Kasumi-1 (cell line): Measurements from ENCODE around the gene EAF1.
A peak's percentile ranks its signal among the peaks of the same experiment; 100 is the strongest.
"Not testable (repeated sequence)": the region's sequence is repeated elsewhere in the genome, so short reads cannot be mapped to it uniquely, and the experiment has no call there.

Experiments used
- DNase-seq, 2 experiments: peaks; one replicate each; lab custom pipeline; 2025; lab: John Stamatoyannopoulos, UW

The EAF1 gene

DNA sequence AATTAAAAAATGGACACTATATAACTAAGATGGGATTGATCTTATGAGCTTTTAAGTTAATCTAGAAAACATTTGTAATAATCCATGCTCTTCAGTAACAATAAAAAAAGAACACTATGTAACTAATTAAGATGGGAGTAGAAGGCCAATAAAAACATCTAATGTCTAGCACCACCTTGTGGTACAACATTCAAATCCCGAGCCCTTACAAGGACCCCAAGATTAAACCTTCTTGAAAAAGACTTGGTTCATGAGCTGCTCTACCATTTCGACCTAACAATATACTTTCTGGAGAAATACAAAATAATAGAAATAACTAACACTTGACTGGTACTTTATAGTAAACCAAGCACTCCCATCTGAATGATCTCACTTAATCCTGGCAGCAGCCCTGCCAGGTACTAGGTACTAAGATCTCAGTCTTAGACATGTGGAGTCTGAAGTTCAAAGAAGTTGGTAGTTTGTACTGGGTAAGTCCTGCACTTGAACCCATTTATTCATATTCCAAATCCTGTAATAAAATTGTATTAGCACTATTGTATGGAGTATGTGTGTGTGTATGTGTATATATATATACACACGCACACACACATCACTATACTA lies 21.8 kb upstream of the EAF1 start:
- peak; percentile 74 to 84 for DNase-seq

DNA sequence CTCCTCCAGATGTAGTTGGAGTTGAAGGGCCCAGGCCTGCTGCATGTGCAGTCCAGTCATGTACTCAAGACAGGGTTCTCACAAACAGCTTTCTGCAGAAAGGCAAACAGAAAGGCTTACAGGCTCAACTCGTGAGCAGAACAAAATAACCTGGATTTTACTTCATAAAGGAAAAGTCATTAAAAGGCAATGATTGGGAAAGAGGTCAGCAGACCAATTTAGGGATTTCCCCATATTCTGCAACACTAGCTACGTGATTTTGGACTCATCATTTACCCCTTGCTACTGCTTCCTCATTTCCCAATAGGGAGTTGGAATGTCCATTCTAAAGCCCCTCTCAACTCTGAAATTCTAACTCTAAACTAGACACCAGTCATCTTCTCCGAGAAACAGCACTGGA lies 18.2 kb upstream of the EAF1 start:
- no peak for DNase-seq

DNA sequence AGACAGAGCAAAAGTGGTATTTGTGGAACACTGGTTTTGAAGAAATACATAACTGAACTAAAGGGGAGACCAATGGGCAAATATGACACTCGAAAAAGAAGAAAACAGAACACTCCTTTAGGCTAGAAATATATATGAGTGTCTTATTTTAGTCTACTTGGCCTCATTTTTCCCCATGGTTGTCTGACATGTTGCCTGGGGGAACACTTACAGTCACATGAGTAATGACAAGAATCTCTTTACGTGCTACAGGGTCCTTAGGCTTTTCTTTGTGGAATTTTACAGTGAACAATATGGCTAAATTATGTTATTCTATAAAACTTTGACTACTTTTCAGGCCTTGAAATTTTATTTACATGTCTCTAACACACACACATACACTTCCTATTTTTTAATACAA lies 17.6 kb upstream of the EAF1 start:
- DNase-seq = no peak

DNA sequence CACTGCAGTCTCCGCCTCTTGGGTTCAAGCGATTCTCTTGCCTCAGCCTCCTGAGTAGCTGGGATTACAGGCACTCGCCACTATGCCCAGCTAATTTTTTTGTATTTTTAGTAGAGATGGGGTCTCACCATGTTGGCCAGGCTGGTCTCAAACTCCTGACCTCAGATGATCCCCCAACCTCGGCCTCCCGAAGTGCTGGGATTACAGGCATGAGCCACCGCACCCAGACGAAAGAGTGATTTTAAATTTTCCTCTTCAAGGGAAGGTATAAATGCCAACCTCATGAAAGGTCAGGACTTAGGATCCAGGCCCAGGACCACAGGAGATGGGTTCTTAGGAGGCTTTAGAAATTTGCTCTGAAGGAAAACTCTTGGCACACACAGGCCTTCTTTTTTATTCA lies 16.4 kb upstream of the EAF1 start:
- DNase-seq = not testable (repeated sequence)

DNA sequence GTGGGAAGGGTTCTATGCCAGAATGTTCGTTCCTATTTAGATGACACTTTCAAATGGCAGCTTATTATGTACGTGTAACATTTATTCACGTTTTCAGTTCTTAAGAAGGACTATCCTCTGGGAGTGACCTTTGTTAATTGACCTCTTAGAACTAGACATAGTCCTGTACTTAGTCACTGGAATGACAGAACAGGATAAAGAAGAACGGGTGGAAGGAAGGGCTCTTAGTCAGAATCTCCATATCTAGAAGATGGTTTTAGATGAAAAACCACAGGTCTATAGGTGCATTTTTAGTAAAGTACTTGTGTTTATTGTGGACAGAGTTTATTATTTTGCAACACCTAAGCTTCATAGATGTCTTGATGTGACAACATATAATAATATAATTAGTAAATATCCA lies 6.5 kb upstream of the EAF1 start:
- no peak for DNase-seq

DNA sequence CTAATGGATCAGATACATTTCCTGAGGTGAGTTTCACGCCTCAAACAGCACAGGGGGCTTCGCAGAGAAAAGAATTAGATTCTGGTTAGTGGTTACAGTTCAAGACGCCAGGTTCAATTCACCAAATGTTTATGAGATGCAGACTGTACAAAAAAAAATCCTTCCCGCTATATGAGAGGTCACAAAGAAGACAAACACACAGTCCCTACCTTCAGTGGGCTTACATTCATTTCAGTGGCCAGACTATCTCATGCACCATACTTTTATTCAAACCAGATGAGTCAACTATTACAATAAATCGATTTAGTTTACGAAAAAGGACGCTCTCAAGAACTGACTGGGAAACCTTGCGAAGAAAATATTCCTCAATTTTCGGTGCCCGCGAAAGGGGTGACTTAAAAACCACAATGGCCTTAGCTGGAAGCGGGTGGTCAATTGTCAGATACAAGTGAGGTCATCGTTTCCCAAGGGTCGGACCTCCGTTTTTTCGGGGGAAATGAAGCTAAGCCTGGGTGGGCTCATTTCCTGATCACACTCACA lies 749 bp upstream of the EAF1 start:
- DNase-seq = no peak

DNA sequence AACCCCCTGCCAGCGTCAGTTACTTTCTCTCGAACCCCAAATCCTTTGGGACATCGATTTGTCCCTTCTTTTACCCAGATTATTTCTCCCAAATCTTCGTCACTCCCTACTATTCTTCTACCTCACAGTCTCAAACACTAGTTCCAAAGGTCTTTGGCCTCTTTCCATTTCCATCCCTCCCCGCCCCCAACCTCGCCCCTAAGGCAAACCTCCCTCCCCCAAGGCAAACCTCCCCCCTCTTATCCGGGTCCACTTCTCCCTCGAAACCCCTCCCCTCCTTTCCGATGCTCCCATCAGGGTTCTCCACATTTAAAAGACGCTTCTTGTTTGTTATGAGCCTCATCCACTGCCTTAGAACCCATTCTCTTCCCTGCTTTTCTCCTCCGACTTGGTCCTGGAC lies 583 bp downstream of the EAF1 start:
- no peak for DNase-seq

DNA sequence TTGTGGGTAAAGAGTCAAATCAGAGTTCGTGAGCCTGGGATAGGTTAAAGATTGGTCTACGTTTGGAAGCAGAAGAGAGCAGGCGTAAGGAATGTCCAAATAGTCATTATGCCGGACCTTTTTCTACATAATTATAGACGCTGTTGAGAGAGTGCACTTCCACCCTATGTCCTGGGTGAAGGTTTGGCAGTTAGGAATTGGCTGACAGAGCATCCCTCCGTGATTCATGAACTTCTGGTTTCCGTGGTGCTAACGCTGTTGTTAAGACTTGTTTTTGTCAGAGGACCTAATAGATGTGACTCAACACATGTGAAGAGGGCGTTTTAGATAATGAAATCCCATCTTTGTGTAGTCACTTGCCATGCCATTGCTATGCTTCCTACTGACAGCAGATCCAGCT lies 1.1 kb downstream of the EAF1 start:
- peak; percentile 6 to 15 for DNase-seq

DNA sequence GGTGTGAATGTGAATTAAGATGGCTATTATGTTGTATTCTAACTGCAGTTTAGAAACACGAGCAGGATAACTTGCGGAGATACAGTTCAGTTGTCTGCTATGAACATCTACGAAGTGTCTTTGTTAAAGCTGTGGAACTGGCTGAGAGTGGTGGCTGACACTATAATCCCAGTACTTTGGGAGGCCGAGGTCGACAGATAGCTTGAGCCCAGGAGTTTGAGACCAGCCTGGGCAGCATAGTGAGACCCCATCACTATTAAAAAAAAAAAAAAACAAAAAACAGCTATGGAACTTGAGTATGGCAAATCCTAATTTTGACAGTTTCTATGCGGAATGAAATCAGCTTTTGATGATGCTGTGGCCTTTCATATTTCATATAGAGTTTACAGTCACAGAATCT lies 1.7 kb downstream of the EAF1 start:
- no peak for DNase-seq

DNA sequence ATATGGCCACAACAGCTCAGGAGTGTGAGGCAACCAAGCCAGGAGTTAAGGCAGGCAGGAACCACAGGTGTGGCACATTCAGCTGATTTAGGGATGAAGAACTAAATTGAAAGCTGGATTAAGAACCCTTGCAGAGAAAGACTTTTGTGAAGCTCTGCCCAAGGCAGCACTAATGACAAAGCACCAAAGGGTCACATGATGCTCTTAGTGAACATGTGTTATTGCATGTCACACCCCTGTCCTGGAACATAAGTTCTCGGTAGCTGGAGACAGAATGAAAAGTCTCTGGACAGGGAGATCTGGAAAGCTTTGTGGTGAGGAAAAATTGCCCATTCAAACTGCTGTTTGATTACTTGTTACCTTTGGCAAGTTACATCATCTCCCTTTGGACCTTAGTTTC lies 3.2 kb downstream of the EAF1 start:
- DNase-seq = no peak

DNA sequence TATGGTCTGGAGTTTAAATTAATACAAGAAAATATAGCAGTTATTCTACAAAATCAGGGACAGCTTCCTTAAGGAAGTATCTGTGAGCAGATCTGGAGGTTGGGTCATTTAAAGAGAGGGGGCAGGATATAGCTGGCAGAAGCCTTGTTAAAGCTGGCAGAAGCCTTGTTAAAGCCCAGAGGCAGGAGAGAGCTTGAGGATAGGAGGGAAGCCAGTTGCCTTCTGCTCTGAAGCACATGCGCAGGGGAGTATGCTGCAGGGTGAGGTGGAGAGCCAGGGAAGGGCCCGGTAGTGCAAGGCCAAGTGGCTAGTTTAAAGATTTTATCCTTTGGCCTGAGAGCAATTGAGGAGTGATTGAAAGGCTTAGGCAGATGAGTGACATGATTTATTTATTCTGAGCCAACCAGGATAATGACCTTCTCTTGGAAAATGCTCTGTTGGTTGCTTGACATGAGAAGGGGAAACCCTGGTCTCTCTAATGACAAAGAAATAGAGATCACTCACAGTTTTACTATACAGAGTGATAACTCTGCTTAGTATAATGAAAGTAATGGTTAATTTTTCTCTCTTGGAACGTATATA lies 3.9 kb downstream of the EAF1 start:
- no peak for DNase-seq

DNA sequence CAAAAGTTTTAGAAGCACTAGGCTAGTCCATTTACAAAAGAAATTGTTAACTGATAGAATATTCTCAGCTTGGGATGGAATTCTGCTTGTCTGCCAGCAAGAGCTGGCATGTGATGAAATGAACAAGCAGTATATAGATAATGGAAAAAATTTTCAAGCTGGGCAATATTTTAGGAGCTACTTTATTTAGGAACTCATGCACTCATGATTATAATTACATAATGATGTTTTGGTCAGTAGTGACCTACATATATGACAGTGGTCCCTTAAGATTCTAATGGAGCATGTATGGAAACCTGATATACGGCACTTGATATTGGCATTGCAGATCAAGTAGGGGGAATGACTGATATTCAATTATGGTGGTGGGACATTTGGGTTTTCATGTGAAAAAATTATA lies 6.1 kb downstream of the EAF1 start:
- no peak for DNase-seq

DNA sequence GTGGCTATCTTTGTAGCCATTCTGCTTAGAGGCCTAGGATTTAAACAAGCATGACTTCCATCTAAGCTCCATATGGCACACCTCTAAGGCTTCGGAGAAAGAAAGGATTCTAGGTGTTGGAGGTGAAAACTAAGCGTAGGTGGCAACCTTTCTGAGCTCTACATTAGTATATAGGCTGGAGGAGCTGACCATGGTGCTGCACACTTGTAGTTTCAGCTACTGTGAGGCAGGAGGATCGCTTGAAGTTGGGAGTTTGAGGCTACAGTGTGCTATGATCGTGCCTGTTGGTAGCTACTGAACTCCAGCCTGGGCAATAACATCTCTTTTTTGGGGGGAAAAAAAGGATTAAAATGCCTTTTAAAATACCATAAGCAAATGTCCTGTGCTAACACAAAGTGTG lies 7.4 kb downstream of the EAF1 start:
- peak; percentile 31 to 33 for DNase-seq

DNA sequence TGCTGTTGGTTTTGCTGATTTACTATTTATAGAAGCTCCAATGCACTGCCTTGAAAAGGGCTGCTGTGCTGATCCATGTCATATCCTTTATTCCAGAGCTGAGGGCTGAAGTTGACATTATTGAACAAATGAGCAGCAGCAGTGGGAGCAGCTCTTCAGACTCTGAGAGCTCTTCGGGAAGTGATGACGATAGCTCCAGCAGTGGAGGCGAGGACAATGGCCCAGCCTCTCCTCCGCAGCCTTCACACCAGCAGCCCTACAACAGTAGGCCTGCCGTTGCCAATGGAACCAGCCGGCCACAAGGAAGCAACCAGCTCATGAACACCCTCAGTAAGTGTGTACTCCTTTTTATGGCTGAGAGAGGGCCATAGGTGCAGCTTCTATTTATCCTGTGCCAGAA lies 8.8 kb downstream of the EAF1 start:
- no peak for DNase-seq

DNA sequence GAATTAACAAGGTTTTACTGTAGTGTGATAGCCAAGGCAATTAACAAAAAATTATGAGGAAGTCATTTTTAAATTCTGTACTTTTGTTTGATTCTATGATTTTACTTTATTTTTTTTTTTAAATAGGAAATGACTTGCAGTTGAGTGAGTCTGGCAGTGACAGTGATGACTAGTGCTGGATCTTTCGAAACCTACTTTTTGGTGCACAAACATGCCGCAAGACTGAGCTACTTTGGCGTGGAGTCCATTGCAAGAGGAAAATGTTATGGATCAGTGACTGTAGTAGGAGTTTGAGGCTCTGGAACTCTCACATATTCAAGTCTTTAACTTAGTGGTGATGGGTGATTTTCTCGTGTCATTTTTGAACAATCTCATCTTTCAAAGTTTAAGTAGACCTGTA lies 11.6 kb downstream of the EAF1 start:
- no peak for DNase-seq

DNA sequence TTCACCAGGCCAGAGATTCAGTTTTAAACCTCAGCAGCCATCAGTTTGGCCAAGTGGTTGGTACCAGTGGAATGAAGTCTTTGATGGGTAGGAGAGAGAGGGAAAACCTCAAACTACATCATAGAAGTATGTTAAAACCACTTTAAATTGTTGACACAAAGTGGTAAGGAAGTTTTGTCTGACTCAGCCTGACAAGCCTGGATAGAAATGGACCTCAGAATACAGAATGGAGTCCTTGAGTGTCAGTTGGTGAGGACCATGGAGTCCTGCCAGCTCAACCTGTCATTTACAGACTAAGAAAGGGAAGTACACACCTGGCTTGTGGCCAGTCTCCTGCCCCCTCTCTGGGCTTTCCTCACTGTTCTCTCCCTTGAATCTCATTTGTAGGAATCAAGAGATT lies 12.1 kb downstream of the EAF1 start:
- DNase-seq = no peak

DNA sequence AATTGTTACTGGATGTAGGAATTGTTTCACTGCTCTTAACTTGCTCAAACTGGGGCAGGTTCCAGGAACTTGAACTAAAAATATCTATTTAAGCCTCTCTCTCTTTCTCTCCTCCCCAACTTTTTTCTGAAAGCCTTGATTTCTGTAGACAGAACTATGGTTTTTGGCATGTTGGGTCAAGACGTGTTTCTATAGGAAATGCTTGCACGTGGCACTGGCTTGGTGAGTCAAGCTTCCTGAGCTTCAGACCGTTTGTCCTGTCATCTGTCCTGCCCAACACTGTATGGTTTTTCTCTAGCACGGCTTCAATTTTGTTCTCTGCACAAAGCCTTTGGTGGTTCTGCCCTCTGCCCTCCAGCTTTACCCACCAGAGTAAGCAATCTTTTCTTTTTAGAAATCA lies 13.5 kb downstream of the EAF1 start:
- DNase-seq = peak; percentile 34 to 47

DNA sequence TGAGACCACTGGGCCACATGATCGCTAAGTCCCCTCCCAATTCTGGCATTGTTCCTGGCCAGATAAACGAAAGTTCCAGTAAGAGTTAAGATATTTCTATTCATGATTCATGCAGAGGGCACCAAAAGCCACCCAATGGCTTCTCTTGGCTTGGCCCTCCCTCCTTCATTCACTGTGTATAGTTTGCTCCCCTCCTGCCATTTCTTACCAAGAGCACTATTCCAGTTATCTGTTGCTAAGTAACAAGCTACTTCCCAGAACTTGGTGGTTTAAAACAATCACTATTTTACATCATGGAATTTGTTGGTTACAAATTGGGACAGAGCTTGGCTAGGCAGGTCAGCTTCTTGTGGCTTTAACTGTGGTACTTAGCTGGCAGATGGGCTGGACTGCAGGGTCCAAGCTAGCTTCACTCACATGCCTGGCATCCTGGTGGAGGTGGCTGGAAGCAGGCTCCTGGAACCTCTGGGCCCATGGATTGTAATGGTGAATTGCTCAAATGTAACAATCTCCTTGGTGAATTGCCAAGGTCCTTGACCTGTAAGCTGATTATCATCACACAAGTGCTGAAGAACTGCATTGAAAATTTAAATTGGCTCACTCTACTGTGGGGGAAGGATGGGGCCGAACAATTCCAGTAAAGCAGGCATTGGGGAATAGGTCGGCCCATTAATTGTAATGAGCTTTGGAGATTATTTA lies 16.6 kb downstream of the EAF1 start:
- no peak for DNase-seq

DNA sequence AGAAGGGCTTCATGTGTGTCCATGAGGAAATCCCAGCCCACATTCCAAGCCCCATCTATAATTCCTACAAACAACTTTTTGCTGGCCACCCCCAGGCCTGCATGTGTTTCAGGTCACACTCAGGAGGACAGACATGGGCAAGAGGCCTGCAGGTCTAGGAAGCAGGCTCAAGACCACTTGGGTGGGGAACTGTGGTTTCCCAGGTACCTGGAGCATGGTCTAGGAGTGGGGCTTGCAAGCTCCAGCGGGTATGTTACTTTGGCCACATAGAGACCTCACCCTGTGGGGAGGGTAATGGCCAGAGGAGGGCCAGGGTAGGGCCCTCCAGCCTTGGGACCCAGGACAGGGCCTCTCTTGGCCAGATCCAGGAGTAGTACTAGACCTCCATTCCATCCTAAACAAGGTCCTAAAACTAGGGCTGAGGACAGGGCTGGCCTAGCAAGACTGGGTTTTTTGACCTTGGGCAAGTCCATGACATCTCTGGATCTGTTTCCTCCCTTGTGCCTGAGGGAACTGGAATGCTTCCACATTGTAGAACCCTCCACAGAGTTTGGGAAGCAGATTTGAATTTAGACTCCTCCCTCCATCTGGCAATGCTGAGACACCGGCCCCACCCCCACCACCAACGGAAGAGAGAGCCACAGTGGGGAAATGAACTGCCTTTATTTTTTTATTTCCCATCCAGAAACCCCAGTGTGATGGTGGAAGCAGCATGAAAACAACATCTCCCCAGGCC lies 22.3 kb downstream of the EAF1 start:
- DNase-seq = no peak

DNA sequence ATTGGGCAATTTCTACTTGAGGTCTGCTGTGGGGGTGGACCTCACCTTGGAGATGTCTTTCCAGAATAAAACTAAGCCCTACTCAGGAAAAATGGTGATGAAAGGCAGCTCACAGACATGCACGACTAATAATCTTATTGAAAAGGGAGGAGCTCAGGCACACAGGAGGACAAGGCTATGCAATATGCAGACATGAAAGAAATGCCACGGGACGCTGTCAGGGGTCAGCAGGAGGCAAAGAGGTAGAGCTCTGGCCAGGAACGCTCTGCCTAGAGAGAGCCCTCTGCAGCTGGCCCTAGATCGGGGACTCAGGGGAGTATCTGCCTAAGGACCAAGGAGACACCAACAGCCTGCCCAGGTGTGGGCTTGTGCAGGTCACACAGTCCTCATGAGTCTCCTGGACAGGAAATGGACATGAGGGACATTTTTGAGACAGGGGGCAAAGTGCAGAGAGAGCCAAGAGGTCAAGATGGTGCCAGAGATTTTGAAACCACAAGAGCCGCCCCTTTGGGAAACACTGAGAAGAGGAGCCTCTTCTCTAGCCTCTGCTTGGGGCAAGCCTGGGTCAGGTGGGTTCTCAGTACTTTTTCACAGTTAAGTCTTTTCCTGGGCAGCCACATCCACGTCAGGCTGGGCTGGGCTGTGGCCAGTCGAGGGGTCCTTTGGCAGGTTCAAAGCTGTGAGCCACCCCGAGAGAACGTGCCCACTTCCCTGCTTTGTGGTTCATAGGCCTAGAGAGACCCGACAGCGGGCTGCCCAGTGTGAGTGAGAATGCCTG lies 23.2 kb downstream of the EAF1 start:
- DNase-seq = no peak

DNA sequence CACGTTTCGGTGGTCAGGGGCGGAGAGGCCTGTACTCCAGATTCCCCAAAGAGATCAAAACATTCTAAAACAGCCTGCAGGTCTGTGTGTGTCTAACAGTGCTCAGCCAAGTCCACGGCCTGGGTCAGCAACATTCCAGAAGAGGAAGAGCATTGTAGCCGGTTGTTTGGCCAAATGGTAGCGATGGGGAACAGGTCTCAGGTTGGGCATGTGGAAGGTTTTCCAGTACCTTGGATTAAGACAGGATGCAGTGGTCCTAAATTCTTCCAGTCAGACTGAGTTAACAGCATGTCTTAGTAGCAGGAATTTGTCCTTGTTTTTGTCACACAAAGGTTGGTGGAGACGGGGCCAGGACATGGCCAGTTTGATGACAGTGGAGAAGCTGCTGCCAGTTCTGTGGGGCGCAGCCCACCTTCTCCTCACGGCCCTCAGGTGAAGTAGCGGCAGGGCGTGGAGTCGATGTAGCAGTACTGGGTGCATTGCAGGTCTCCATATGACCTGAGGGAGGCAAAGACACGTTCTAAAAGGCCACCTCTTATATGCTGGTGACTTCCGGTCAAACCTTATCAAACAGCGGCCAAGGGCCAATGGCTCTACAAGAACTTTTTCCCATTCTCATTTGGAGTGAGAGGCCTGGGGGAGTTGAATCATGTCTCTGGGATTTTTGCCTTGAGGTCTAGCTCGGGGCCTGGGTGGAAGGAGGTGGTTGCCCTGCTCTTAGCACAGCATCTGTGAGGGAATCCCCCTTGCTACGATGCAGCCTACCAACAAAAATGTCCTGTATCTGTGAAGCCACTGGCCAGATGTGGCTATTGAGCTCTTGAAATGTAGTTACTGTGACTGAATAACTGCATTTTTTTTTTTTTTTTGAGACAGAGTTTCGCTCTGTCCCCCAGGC lies 24.1 kb downstream of the EAF1 start:
- DNase-seq = no peak
